Esophagus muscularis mucosa (tissue), 4 donors: ENCODE data around the gene PDS5A.

Experiments
- CTCF ChIP-seq, 3 experiments: fragments of 200-600 bp in 2 of 3; fragments of 450-650 bp in 1 of 3; sonication (generic) in 2 of 3; IDR thresholded peaks; one replicate each; pipeline ENCODE4 v1.5.1; 2017 to 2019; ENCODE audit warnings: antibody characterized with exemption in 3 of 3, mild to moderate bottlenecking in 2 of 3, moderate library complexity in 1 of 3
- EP300 ChIP-seq: sonication (generic); formaldehyde crosslinking; IDR thresholded peaks from one replicate; pipeline ENCODE4 v1.6.1; 2017; ENCODE audit warnings: antibody characterized with exemption
- POLR2A ChIP-seq: fragments of 450-650 bp; IDR thresholded peaks from one replicate; pipeline ENCODE4 v1.6.1; 2017; ENCODE audit warnings: antibody characterized with exemption, moderate library complexity, mild to moderate bottlenecking, low read depth
- POLR2AphosphoS5 ChIP-seq, 2 donors: sonication (generic); formaldehyde crosslinking; IDR thresholded peaks; one replicate each; pipeline ENCODE4 v1.6.1; 2017; ENCODE audit warnings: antibody characterized with exemption in 2 of 2

DNA sequence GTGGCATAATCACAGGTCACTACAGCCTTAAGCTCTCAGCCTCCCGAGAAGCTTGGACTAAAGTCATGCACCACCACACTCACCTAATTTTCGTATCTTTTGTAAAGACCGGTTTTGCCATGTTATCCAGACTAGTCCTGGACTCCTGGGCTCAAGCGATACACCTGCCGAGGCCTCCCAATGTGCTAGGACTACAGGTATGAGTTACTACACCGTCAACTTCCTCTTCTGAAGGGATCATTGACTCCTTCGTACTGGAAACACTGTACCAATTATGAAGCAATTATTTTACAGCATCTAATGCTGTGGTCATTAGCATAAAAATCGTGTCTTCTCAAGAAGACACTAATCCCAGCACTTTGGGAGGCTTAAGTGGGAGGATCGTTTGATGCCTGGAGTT is 35.2 kb downstream of the PDS5A start:
- no peak for TF ChIP-seq CTCF (IDR thresholded peaks at IDR 0.05)
- no peak for TF ChIP-seq POLR2A
- TF ChIP-seq POLR2AphosphoS5 (IDR thresholded peaks at IDR 0.05): no peak
- TF ChIP-seq EP300: no peak
